HepG2 (cell line): Measurements from ENCODE around the gene CMIP. TPM values are rescaled to one million over a fixed set of nuclear protein-coding genes. Genes with fewer than 3 reads are reported as not detected.
A peak's percentile ranks its signal among the peaks of the same experiment; 100 is the strongest.

Experiments used
- ATAC-seq: fragments of 200-7000 bp; cut with Tn5 transposase; 3 replicates; pipeline ENCODE4 v1.9.1; 2020; ENCODE audit warnings: mild to moderate bottlenecking, moderate library complexity
- BruUV-seq: library from RNA; stranded (reverse); fragments of 400-500 nt; replicated peaks from 2 replicates; lab custom pipeline; 2021; lab: Mats Ljungman, UMichigan
- CTCF ChIA-PET: fragments of 300-600 bp; formaldehyde crosslinking; extraction: SDS; loops from one replicate; lab custom pipeline; 2021; ENCODE audit warnings: low total read pairs, inconsistent platforms, low intra/inter-chr PET ratio; lab: Yijun Ruan, JAX
- POLR2A ChIA-PET: fragments of 350-600 bp; sonication (Branson Sonifier 250); formaldehyde crosslinking; loops from one replicate; lab custom pipeline; 2020; ENCODE audit warnings: antibody characterized with exemption, inconsistent platforms; lab: Yijun Ruan, JAX
- DNase-seq: peaks from one replicate; pipeline ENCODE4 v3.0.0-alpha.2; 2015; ENCODE audit warnings: low spot score
- FAIRE-seq: peaks from 3 replicates; lab custom pipeline; 2011; peaks lifted over from hg19 to GRCh38; lab: Jason Lieb, UNC
- H2AFZ ChIP-seq: one replicate; pipeline ENCODE4 v1.6.1; 2011; ENCODE audit warnings: low read length, inconsistent platforms
- H3K27ac ChIP-seq: fragments of 300-600 bp; 3 replicates; pipeline ENCODE4 v1.8.0; 2011; ENCODE audit warnings: mixed run types, mild to moderate bottlenecking, mixed read lengths, low read length, inconsistent platforms; ENCODE audit not compliant: insufficient read depth; ENCODE audit errors: extremely low read length
- H3K27me3 ChIP-seq, 2 experiments: fragments of 200-600 bp in 1 of 2; 2 replicates in 1 of 2; 3 replicates in 1 of 2; pipeline versions ENCODE4 v1.6.0 to v1.8.0; 2011; ENCODE audit warnings: low read length in 2 of 2, mild to moderate bottlenecking in 2 of 2, moderate library complexity in 2 of 2, inconsistent platforms in 1 of 2; ENCODE audit not compliant: insufficient read depth in 2 of 2, control insufficient read depth in 1 of 2
- H3K36me3 ChIP-seq, 2 experiments: fragments of 200-600 bp in 1 of 2; replicated peaks in 1 of 2; 2 replicates in 1 of 2; 3 replicates in 1 of 2; pipeline versions ENCODE4 v1.5.1 to v1.8.0; 2011; ENCODE audit warnings: low read length in 2 of 2, inconsistent platforms in 1 of 2; ENCODE audit not compliant: insufficient read depth in 2 of 2, control insufficient read depth in 1 of 2
- H3K4me1 ChIP-seq: 2 replicates; pipeline ENCODE4 v1.5.1; 2012; ENCODE audit warnings: low read length, inconsistent platforms; ENCODE audit not compliant: insufficient read depth
- H3K4me2 ChIP-seq: 2 replicates; pipeline ENCODE4 v1.6.0; 2011; ENCODE audit warnings: low read depth, low read length, inconsistent platforms
- H3K4me3 ChIP-seq, 3 experiments: fragments of 200-600 bp in 1 of 3; sonication (generic), shearing (Covaris generic) in 1 of 3; replicated peaks in 1 of 3; 2 replicates each; pipeline ENCODE4 v1.5.1; 2011 to 2016; ENCODE audit warnings: low read length in 3 of 3, inconsistent platforms in 2 of 3, low read depth in 2 of 3, mild to moderate bottlenecking in 2 of 3, control low read depth in 1 of 3, mixed read lengths in 1 of 3; ENCODE audit not compliant: insufficient read depth in 1 of 3
- H3K79me2 ChIP-seq: one replicate; pipeline ENCODE4 v1.6.1; 2011; ENCODE audit warnings: low read length, inconsistent platforms; ENCODE audit not compliant: insufficient read depth
- H3K9ac ChIP-seq: 2 replicates; pipeline ENCODE4 v1.6.0; 2011; ENCODE audit warnings: mild to moderate bottlenecking, low read depth, low read length, inconsistent platforms; ENCODE audit not compliant: insufficient read depth
- H3K9me3 ChIP-seq: 2 replicates; pipeline ENCODE4 v1.5.1; 2012; ENCODE audit warnings: mild to moderate bottlenecking, low read length
- H4K20me1 ChIP-seq: 2 replicates; pipeline ENCODE4 v1.6.0; 2011; ENCODE audit warnings: inconsistent platforms, mild to moderate bottlenecking, low read length, moderate library complexity; ENCODE audit not compliant: insufficient read depth
- AGO2 ChIP-seq: fragments of 200-400 bp; formaldehyde crosslinking; optimal IDR thresholded peaks from 2 replicates; pipeline ENCODE3; 2017; ENCODE audit warnings: mild to moderate bottlenecking, low read depth, low read length, moderate library complexity
- ZFP36 ChIP-seq: fragments of 150-350 bp; IDR thresholded peaks from 2 replicates; pipeline ENCODE4 v1.6.1; 2018; ENCODE audit warnings: borderline replicate concordance, low read length, low read depth; ENCODE audit not compliant: partially characterized antibody
- ZNF709 ChIP-seq: sonication (generic); formaldehyde crosslinking; IDR thresholded peaks from 2 replicates; pipeline ENCODE4 v1.5.0; 2020; ENCODE audit warnings: mild to moderate bottlenecking, missing genetic modification reagents
- ZSCAN31 ChIP-seq: sonication (generic); formaldehyde crosslinking; IDR thresholded peaks from 2 replicates; pipeline ENCODE4 v1.5.0; 2020; ENCODE audit warnings: low read depth, mild to moderate bottlenecking, missing genetic modification reagents
- WGBS: methylation state at CpG from one replicate; pipeline ENCODE4 v1.1.6; 2017; ENCODE audit warnings: low lambda C conversion rate; 5-methylcytosine and 5-hydroxymethylcytosine counted together
- in situ Hi-C: cut with HindIII; loops from 2 replicates; pipeline ENCODE4 v1.10.0; 2017; ENCODE audit warnings: low pct_unique_long_range_greater_than_20kb; ENCODE audit not compliant: extremely low pct_ligation_motif_present
- intact Hi-C: fragments of 100-400 bp; cut with micrococcal nuclease; formaldehyde crosslinking; loops from one replicate; pipeline ENCODE4 v1.10.0; 2022; ENCODE audit not compliant: unreplicated experiment
- polyA plus RNA-seq, 8 experiments: library from polyadenylated mRNA; depleted of rRNA in 3 of 8; stranded (reverse) in 7 of 8; unstranded in 1 of 8; fragments of >200 nt; fragmentation: Illumina TruSeq in 4 of 8; extraction: Trizol in 4 of 8; gene quantifications; 2 replicates each; pipeline versions ENCODE4 v1.2.1 to v1.2.3, GENCODE V29; 2011 to 2016; ENCODE audit warnings: low read depth in 4 of 8, missing spikeins in 1 of 8, mixed read lengths in 1 of 8; ENCODE audit not compliant: insufficient read depth in 1 of 8
- total RNA-seq, 5 experiments: library from RNA; depleted of rRNA; stranded (reverse); fragments of >200 nt; fragmentation: Illumina TruSeq; extraction: Trizol; gene quantifications; 2 replicates each; pipeline ENCODE4 v1.2.3, GENCODE V29; 2016; ENCODE audit warnings: low read depth in 1 of 5

The CMIP gene
- total and polyA plus RNA-seq, 2 of the 13 experiments (the other 11 are each of a cell fraction or from before 2014, with no cell fraction given), result 10.9 to 18.1 TPM

GRCh38 chr16:81676066-81676882 lies 231.7 kb downstream of the CMIP start:
- ChIA-PET CTCF (no interaction called here), POLR2A (no interaction called here)
- WGBS, result 96% methylated on average over 19 of the region's 19 CpGs
- H3K4me1 ChIP-seq, result no peaks in the 10 kb centered on the region
- H3K27me3 ChIP-seq, result no peaks in the 10 kb centered on the region
- no peak overlapping the region for H3K27ac ChIP-seq
- intact Hi-C loops, result no loop called here
- ATAC-seq, result no peak
- no peak for DNase-seq
- H3K4me2 ChIP-seq, result no peak overlapping the region
- no peak for FAIRE-seq
- no peak overlapping the region for H3K9ac ChIP-seq
- peak; percentile 76 for TF ChIP-seq AGO2
- no peak for TF ChIP-seq ZSCAN31
- no peak overlapping the region for H2AFZ ChIP-seq
- H3K9me3 ChIP-seq, result no peaks in the 10 kb centered on the region
- no peaks in the 10 kb centered on the region for H3K79me2 ChIP-seq
- BruUV-seq, result no TSS peak
- peaks cover 61 to 92% of the 10 kb centered on the region in 2 experiments for H3K36me3 ChIP-seq
- peaks cover 8% of the 10 kb centered on the region; the same call in 1 of the 2 replicates for H4K20me1 ChIP-seq
- in situ Hi-C loops, result no loop called here
- H3K4me3 ChIP-seq, result no peak overlapping the region

- BruUV-seq, result no TSS peak
- no peaks in the 10 kb centered on the region for H3K79me2 ChIP-seq
- H3K36me3 ChIP-seq, result peaks cover 60 to 92% of the 10 kb centered on the region in 2 experiments
- POLR2A ChIA-PET, result no interaction called here
- no peak for ATAC-seq
- no peak for DNase-seq
- FAIRE-seq, result no peak
- no peak overlapping the region for H3K27ac ChIP-seq
- H3K9me3 ChIP-seq, result no peaks in the 10 kb centered on the region
- H3K27me3 ChIP-seq, result no peaks in the 10 kb centered on the region
- intact Hi-C loops, result no loop called here
- H2AFZ ChIP-seq, result no peak overlapping the region
- no peaks in the 10 kb centered on the region for H3K4me1 ChIP-seq
- in situ Hi-C loops, result no loop called here
- CTCF ChIA-PET, result no interaction called here
- 96% methylated on average over 14 of the region's 15 CpGs for WGBS
- no peak overlapping the region for H3K4me2 ChIP-seq
- H4K20me1 ChIP-seq, result peaks cover 8% of the 10 kb centered on the region; the same call in 1 of the 2 replicates
- H3K4me3 ChIP-seq, result no peak overlapping the region
- H3K9ac ChIP-seq, result no peak overlapping the region
- TF ChIP-seq ZFP36, result peak; percentile 86
- TF ChIP-seq ZNF709 (CRISPR knock-in tag), result no peak
- TF ChIP-seq, all 625 proteins: peak for 1
Observed at GRCh38 chr16:81676883-81677737, 232.5 kb downstream of the CMIP start.
